A673 (cell line): Measurements from ENCODE around the gene IL1R1.

ENCODE experiments used
- EZH2 ChIP-seq: fragments of 200-600 bp; sonication (generic); IDR thresholded peaks from 2 replicates; pipeline ENCODE4 v1.6.1; 2017; ENCODE audit warnings: borderline replicate concordance, low read depth, mild to moderate bottlenecking, mixed read lengths, antibody characterized with exemption, low read length; ENCODE audit not compliant: poor library complexity, severe bottlenecking
- TF ChIP-seq, protein P1 (sequence below): fragments of 300-800, 200-600 bp; sonication (generic); conservative IDR thresholded peaks from 2 replicates; pipeline ENCODE4 v1.5.1; 2017; ENCODE audit warnings: low read depth, mild to moderate bottlenecking, antibody characterized with exemption, low read length, moderate library complexity, mixed read lengths

DNA sequence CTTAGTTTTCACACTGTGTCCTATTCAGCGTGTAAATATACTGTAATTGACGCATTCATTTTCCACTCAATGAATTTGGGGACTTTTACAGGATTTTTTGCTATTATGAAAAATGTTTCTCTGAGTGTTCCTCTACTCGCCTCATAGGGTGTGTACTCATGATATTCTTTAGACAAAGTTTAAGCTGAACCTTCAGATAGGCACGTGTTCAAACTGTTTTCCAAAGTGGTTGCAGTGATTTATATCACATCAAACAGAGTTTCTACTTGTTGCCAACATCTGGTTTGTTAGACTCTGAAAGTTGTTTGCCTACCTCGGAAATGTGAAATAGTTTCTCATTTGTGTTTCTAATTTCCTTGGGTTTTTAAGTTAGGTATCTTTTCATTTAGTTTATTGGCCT, 46.4 kb upstream of the IL1R1 start:
- no peak for TF ChIP-seq EZH2
- TF ChIP-seq, protein P1, sequence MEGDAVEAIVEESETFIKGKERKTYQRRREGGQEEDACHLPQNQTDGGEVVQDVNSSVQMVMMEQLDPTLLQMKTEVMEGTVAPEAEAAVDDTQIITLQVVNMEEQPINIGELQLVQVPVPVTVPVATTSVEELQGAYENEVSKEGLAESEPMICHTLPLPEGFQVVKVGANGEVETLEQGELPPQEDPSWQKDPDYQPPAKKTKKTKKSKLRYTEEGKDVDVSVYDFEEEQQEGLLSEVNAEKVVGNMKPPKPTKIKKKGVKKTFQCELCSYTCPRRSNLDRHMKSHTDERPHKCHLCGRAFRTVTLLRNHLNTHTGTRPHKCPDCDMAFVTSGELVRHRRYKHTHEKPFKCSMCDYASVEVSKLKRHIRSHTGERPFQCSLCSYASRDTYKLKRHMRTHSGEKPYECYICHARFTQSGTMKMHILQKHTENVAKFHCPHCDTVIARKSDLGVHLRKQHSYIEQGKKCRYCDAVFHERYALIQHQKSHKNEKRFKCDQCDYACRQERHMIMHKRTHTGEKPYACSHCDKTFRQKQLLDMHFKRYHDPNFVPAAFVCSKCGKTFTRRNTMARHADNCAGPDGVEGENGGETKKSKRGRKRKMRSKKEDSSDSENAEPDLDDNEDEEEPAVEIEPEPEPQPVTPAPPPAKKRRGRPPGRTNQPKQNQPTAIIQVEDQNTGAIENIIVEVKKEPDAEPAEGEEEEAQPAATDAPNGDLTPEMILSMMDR, result no peak
